ENCODE results near the gene SPATA6.
A peak's percentile ranks its signal among the peaks of the same experiment; 100 is the strongest.

Gene SPATA6

DNA sequence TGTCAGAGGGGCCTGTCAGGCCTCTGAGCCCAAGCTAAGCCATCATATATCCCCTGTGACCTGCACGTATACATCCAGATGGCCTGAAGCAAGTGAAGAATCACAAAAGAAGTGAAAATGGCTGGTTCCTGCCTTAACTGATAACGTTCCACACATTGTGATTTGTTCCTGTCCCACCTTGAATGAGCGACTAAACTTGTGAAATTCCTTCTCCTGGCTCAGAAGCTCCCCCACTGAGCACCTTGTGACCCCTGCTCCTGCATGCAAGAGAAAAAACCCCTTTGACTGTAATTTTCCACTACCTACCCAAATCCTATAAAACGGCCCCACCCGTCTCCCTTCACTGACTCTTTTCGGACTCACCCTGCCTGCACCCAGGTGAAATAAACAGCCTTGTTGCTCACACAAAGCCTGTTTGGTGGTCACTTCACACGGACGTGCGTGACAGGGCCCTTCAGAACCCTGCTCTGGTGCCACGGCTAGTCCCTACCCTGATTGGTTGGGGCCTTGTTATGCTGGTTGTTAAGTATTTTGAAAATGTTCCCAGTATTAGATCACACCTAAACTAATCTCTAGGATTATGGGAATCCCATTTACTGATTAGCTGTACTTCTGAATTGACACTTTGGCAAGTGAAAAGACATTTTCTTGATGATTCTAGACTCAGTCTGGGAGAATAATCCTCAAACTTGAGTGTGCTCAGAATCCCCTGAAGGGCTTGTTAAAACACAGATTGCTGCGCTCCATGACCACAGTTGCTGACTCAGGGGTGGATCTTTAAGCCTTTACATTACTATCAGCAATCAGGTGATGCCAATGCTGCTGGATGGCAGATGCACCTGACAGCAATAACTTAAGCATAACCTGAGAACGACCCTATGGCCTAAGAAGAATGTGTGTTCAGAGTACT lies 28.8 kb upstream of the SPATA6 start:
- Histone ChIP-seq H3K9me2 (replicated peaks; ENCODE audit: low read depth, low read length) (no peaks in the 10 kb centered on the region), H4K20me1 (ENCODE audit: insufficient read depth, low read length, poor library complexity, severe bottlenecking) (no peaks in the 10 kb centered on the region), H3F3A (ENCODE audit: low read depth) (no peaks in the 10 kb centered on the region), H3K4me3 (ENCODE audit: low read length, poor library complexity, severe bottlenecking) (no peak overlapping the region), H3K27me3 (ENCODE audit: insufficient read depth, low read length, poor library complexity, severe bottlenecking) (no peaks in the 10 kb centered on the region), H2AFZ (ENCODE audit: low read length) (no peak overlapping the region), H3K4me1 (ENCODE audit: insufficient read depth, low read length, poor library complexity, severe bottlenecking) (no peaks in the 10 kb centered on the region), H3K9me3 (ENCODE audit: insufficient read depth, low read depth, low read length) (no peaks in the 10 kb centered on the region), H3K4me2 (ENCODE audit: low read depth, low read length, poor library complexity, severe bottlenecking) (no peak overlapping the region), H3K9ac (ENCODE audit: low read depth, low read length, poor library complexity, severe bottlenecking) (no peak overlapping the region), H3K36me3 (ENCODE audit: insufficient read depth, low read length) (no peaks in the 10 kb centered on the region), H3K79me2 (ENCODE audit: insufficient read depth, low read length) (no peaks in the 10 kb centered on the region)
- no peak for TF ChIP-seq EZH2phosphoT487 (IDR thresholded peaks at IDR 0.05; ENCODE audit: borderline replicate concordance)
- TF ChIP-seq, protein P1, sequence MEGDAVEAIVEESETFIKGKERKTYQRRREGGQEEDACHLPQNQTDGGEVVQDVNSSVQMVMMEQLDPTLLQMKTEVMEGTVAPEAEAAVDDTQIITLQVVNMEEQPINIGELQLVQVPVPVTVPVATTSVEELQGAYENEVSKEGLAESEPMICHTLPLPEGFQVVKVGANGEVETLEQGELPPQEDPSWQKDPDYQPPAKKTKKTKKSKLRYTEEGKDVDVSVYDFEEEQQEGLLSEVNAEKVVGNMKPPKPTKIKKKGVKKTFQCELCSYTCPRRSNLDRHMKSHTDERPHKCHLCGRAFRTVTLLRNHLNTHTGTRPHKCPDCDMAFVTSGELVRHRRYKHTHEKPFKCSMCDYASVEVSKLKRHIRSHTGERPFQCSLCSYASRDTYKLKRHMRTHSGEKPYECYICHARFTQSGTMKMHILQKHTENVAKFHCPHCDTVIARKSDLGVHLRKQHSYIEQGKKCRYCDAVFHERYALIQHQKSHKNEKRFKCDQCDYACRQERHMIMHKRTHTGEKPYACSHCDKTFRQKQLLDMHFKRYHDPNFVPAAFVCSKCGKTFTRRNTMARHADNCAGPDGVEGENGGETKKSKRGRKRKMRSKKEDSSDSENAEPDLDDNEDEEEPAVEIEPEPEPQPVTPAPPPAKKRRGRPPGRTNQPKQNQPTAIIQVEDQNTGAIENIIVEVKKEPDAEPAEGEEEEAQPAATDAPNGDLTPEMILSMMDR (conservative IDR thresholded peaks at IDR 0.05; ENCODE audit: low read length), result no peak

- H4K20me1 ChIP-seq (ENCODE audit: insufficient read depth, low read length, poor library complexity, severe bottlenecking), result no peaks in the 10 kb centered on the region
- no peak for TF ChIP-seq EZH2phosphoT487 (IDR thresholded peaks at IDR 0.05; ENCODE audit: borderline replicate concordance)
- TF ChIP-seq, protein P1 (conservative IDR thresholded peaks at IDR 0.05; ENCODE audit: low read length), result no peak
- H3K4me1 ChIP-seq (ENCODE audit: insufficient read depth, low read length, poor library complexity, severe bottlenecking), result no peaks in the 10 kb centered on the region
- H3K4me2 ChIP-seq (ENCODE audit: low read depth, low read length, poor library complexity, severe bottlenecking), result no peak overlapping the region
- no peaks in the 10 kb centered on the region for H3K36me3 ChIP-seq (ENCODE audit: insufficient read depth, low read length)
- no peak overlapping the region for H2AFZ ChIP-seq (ENCODE audit: low read length)
- no peaks in the 10 kb centered on the region for H3K27me3 ChIP-seq (ENCODE audit: insufficient read depth, low read length, poor library complexity, severe bottlenecking)
- H3K9me2 ChIP-seq (replicated peaks; ENCODE audit: low read depth, low read length), result no peaks in the 10 kb centered on the region
- no peaks in the 10 kb centered on the region for H3K9me3 ChIP-seq (ENCODE audit: insufficient read depth, low read depth, low read length)
- H3F3A ChIP-seq (ENCODE audit: low read depth), result no peaks in the 10 kb centered on the region
- H3K79me2 ChIP-seq (ENCODE audit: insufficient read depth, low read length), result no peaks in the 10 kb centered on the region
- no peak overlapping the region for H3K4me3 ChIP-seq (ENCODE audit: low read length, poor library complexity, severe bottlenecking)
- no peak overlapping the region for H3K9ac ChIP-seq (ENCODE audit: low read depth, low read length, poor library complexity, severe bottlenecking)
Measured at GRCh38 chr1:48499211-48499735, 27.3 kb upstream of the SPATA6 start.

- H3K9me2 ChIP-seq (replicated peaks; ENCODE audit: low read depth, low read length), result no peaks in the 10 kb centered on the region
- no peaks in the 10 kb centered on the region for H3K27me3 ChIP-seq (ENCODE audit: insufficient read depth, low read length, poor library complexity, severe bottlenecking)
- no peak overlapping the region for H2AFZ ChIP-seq (ENCODE audit: low read length)
- TF ChIP-seq EZH2phosphoT487 (IDR thresholded peaks at IDR 0.05; ENCODE audit: borderline replicate concordance), result no peak
- TF ChIP-seq, protein P1 (conservative IDR thresholded peaks at IDR 0.05; ENCODE audit: low read length), result peak; percentile 93
- H4K20me1 ChIP-seq (ENCODE audit: insufficient read depth, low read length, poor library complexity, severe bottlenecking), result no peaks in the 10 kb centered on the region
- H3K4me1 ChIP-seq (ENCODE audit: insufficient read depth, low read length, poor library complexity, severe bottlenecking), result no peaks in the 10 kb centered on the region
- no peaks in the 10 kb centered on the region for H3F3A ChIP-seq (ENCODE audit: low read depth)
- no peak overlapping the region for H3K4me2 ChIP-seq (ENCODE audit: low read depth, low read length, poor library complexity, severe bottlenecking)
- H3K9me3 ChIP-seq (ENCODE audit: insufficient read depth, low read depth, low read length), result no peaks in the 10 kb centered on the region
- no peak overlapping the region for H3K4me3 ChIP-seq (ENCODE audit: low read length, poor library complexity, severe bottlenecking)
- no peak overlapping the region for H3K9ac ChIP-seq (ENCODE audit: low read depth, low read length, poor library complexity, severe bottlenecking)
- H3K36me3 ChIP-seq (ENCODE audit: insufficient read depth, low read length), result no peaks in the 10 kb centered on the region
- no peaks in the 10 kb centered on the region for H3K79me2 ChIP-seq (ENCODE audit: insufficient read depth, low read length)
Measured at GRCh38 chr1:48498096-48498791, 26.2 kb upstream of the SPATA6 start.
